ENCODE data around the gene PITPNC1. TPM values are rescaled to one million over a fixed set of nuclear protein-coding genes. Genes with fewer than 3 reads are reported as not detected.
A peak's percentile ranks its signal among the peaks of the same experiment; 100 is the strongest.

PITPNC1 gene
- total RNA-seq, 1 experiment from 2014 or later: 37.5 TPM

DNA sequence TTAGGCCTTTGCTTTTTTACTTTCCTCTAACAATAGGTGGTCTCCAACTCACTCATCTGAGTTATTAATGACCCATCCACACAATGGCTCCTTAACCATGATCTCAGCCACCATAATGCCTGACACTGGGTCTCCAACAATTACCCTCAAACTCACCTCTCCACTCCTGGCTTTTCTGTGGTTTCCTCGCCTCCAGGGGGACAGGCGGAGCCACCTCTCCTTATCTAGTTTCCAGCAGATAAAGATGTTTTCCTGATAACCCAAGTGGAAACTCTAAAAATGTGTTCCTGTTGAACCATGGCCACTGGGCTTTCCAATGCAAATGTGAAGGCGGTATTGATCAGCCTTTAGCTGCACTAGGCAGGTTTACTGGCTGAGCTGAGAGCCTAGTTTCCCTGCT is 331.3 kb downstream of the PITPNC1 start:
- Histone ChIP-seq H3K4me2 (ENCODE audit: insufficient read depth, insufficient read length, low read length) (no peak overlapping the region), H3K4ac (ENCODE audit: low read depth, low read length) (no peak overlapping the region), H3K9ac (ENCODE audit: extremely low read depth, insufficient read length, low read length) (no peak overlapping the region), H4K5ac (ENCODE audit: insufficient read length, low read depth, low read length) (no peak overlapping the region), H3K9me3 (ENCODE audit: control insufficient read depth, low read depth, low read length) (no peaks in the 10 kb centered on the region), H2BK20ac (ENCODE audit: low read depth, low read length, poor library complexity, severe bottlenecking) (no peak overlapping the region), H2BK15ac (ENCODE audit: low read depth, low read length) (no peak overlapping the region), H3K14ac (ENCODE audit: insufficient read depth, low read length) (no peak overlapping the region), H3K27me3 (ENCODE audit: insufficient read depth, low read length) (no peaks in the 10 kb centered on the region), H4K8ac (replicated peaks; ENCODE audit: insufficient read length, low read depth, low read length) (peak overlapping the region; percentile 75), H2BK5ac (ENCODE audit: insufficient read length, low read length) (no peak overlapping the region), H3K56ac (ENCODE audit: insufficient read length, low read depth, low read length) (no peak overlapping the region), H3K23ac (ENCODE audit: insufficient read length, low read depth, low read length) (no peak overlapping the region), H2BK12ac (ENCODE audit: insufficient read length, low read depth, low read length) (no peak overlapping the region), H2AK5ac (ENCODE audit: insufficient read length, low read length) (no peak overlapping the region), H3K79me2 (ENCODE audit: insufficient read depth, low read length) (no peaks in the 10 kb centered on the region), H3K4me1 (ENCODE audit: insufficient read depth, low read length) (no peaks in the 10 kb centered on the region), H4K91ac (ENCODE audit: insufficient read length, low read depth, low read length) (no peak overlapping the region), H3K79me1 (ENCODE audit: insufficient read depth, low read depth, low read length, poor library complexity, severe bottlenecking) (no peaks in the 10 kb centered on the region), H2AFZ (ENCODE audit: low read length) (peak overlapping the region; percentile 6), H2BK120ac (ENCODE audit: low read depth, low read length, poor library complexity, severe bottlenecking) (no peak overlapping the region), H3K23me2 (ENCODE audit: insufficient read length, low read depth, low read length, poor library complexity, severe bottlenecking) (no peaks in the 10 kb centered on the region), H4K20me1 (ENCODE audit: control insufficient read depth, insufficient read depth, insufficient read length) (no peaks in the 10 kb centered on the region), H3T11ph (ENCODE audit: low read length) (no peak overlapping the region), H3K27ac (ENCODE audit: insufficient read length, low read depth, low read length) (no peak overlapping the region), H3K18ac (ENCODE audit: insufficient read length, low read depth, low read length) (no peak overlapping the region)
- no CpG with 5 or more reads among the region's 3 CpGs for WGBS (ENCODE audit: extremely low coverage, insufficient read length, low lambda C conversion rate)
- H3K36me3 Mint-ChIP-seq (ENCODE audit: insufficient read depth in 1 of 3, low read depth in 3 of 3): peaks cover 0 to 5% (median 5%) of the 10 kb centered on the region in 3 experiments; a peak in 3 of 7 replicates
- peaks cover 9 to 15% of the 10 kb centered on the region in 2 experiments for H3K4me1 Mint-ChIP-seq
- peaks cover 5% of the 10 kb centered on the region in 2 experiments; a peak in 4 of 5 replicates for H3K9me3 Mint-ChIP-seq
- TF ChIP-seq, protein P1, sequence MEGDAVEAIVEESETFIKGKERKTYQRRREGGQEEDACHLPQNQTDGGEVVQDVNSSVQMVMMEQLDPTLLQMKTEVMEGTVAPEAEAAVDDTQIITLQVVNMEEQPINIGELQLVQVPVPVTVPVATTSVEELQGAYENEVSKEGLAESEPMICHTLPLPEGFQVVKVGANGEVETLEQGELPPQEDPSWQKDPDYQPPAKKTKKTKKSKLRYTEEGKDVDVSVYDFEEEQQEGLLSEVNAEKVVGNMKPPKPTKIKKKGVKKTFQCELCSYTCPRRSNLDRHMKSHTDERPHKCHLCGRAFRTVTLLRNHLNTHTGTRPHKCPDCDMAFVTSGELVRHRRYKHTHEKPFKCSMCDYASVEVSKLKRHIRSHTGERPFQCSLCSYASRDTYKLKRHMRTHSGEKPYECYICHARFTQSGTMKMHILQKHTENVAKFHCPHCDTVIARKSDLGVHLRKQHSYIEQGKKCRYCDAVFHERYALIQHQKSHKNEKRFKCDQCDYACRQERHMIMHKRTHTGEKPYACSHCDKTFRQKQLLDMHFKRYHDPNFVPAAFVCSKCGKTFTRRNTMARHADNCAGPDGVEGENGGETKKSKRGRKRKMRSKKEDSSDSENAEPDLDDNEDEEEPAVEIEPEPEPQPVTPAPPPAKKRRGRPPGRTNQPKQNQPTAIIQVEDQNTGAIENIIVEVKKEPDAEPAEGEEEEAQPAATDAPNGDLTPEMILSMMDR (conservative IDR thresholded peaks at IDR 0.05): no peak; the same call in 2 of the 3 replicates
- H3K27ac Mint-ChIP-seq: peak overlapping the region in 1 of 3 experiments; percentile 16; a peak in 2 of 7 replicates
- no peaks in the 10 kb centered on the region for H3K27me3 Mint-ChIP-seq (ENCODE audit: low read depth)
- no peak overlapping the region for H3K4me3 Mint-ChIP-seq
- no peak for DNase-seq

Measured in H9 (cell line).